Naive B cell (primary cell): ENCODE measurements around the gene JPH4. TPM values are rescaled to one million over a fixed set of nuclear protein-coding genes. Genes with fewer than 3 reads are reported as not detected.

Experiments used
- ATAC-seq, 2 donors: fragments of 150-1000 bp; cut with Tn5 transposase; 2 replicates each; pipeline ENCODE4 v1.10.0; 2021; ENCODE audit warnings: low read depth in 2 of 2, mild to moderate bottlenecking in 2 of 2, moderate library complexity in 2 of 2
- DNase-seq: peaks from one replicate; pipeline ENCODE4 v3.0.0; 2022
- H3K27ac Mint-ChIP-seq, 6 donors: one replicate each; pipeline ENCODE4 v1.8.0; 2020 to 2022; ENCODE audit warnings: mild to moderate bottlenecking in 6 of 6, mixed read lengths in 6 of 6, moderate library complexity in 5 of 6, inconsistent platforms in 2 of 6
- H3K27me3 Mint-ChIP-seq, 3 donors: one replicate each; pipeline ENCODE4 v1.8.0; 2021 to 2022; ENCODE audit warnings: mixed read lengths in 3 of 3, mild to moderate bottlenecking in 1 of 3
- H3K36me3 Mint-ChIP-seq, 2 donors: one replicate each; pipeline ENCODE4 v1.8.0; 2020 to 2022; ENCODE audit warnings: mixed read lengths in 2 of 2, inconsistent platforms in 1 of 2, mild to moderate bottlenecking in 1 of 2
- H3K4me1 Mint-ChIP-seq, 3 donors: one replicate each; pipeline ENCODE4 v1.8.0; 2020 to 2022; ENCODE audit warnings: mixed read lengths in 3 of 3, inconsistent platforms in 1 of 3, mild to moderate bottlenecking in 1 of 3, moderate library complexity in 1 of 3
- H3K4me3 Mint-ChIP-seq, 8 donors: one replicate each; pipeline ENCODE4 v1.8.0; 2020 to 2022; ENCODE audit warnings: mild to moderate bottlenecking in 8 of 8, mixed read lengths in 8 of 8, moderate library complexity in 8 of 8, inconsistent platforms in 2 of 8
- H3K9me3 Mint-ChIP-seq, 7 donors: one replicate each; pipeline ENCODE4 v1.8.0; 2020 to 2022; ENCODE audit warnings: mixed read lengths in 7 of 7, mild to moderate bottlenecking in 5 of 7, inconsistent platforms in 2 of 7, moderate library complexity in 1 of 7
- polyA plus RNA-seq, 6 donors: library from polyadenylated mRNA; unstranded; fragments of 300-500 nt; fragmentation: Illumina TruSeq; gene quantifications; one replicate each; pipeline ENCODE4 v1.2.3, GENCODE V29; 2021; ENCODE audit warnings: low read depth in 6 of 6

Gene JPH4
- polyA plus RNA-seq, 6 donors from 2014 or later: 0.09 to 1.3 (median 0.17) TPM; not detected in 3

GRCh38 chr14:23562822-23563472 is 15.6 kb downstream of the JPH4 start:
- ATAC-seq: peak; percentile 14 to 32
- no peaks in the 10 kb centered on the region for H3K27me3 Mint-ChIP-seq
- H3K4me1 Mint-ChIP-seq: peaks cover 57 to 70% (median 58%) of the 10 kb centered on the region in 3 donors
- peak; percentile 61 for DNase-seq
- H3K9me3 Mint-ChIP-seq: no peaks in the 10 kb centered on the region
- peak overlapping the region in 3 of 8 donors; percentile 53 to 78 (median 62) for H3K4me3 Mint-ChIP-seq
- peaks cover 10 to 29% of the 10 kb centered on the region in 2 donors for H3K36me3 Mint-ChIP-seq
- peak overlapping the region in 3 of 6 donors; percentile 19 to 72 (median 27) for H3K27ac Mint-ChIP-seq

GRCh38 chr14:23561873-23562821 is 16.4 kb downstream of the JPH4 start:
- peaks cover 10 to 29% of the 10 kb centered on the region in 2 donors for H3K36me3 Mint-ChIP-seq

GRCh38 chr14:23561259-23561658 is 17.3 kb downstream of the JPH4 start:
- ATAC-seq (no peak), DNase-seq (no peak)
- Mint-ChIP-seq H3K4me1 (peaks cover 56 to 73% (median 59%) of the 10 kb centered on the region in 3 donors), H3K36me3 (peaks cover 10 to 29% of the 10 kb centered on the region in 2 donors), H3K4me3 (no peak overlapping the region), H3K9me3 (no peaks in the 10 kb centered on the region), H3K27me3 (no peaks in the 10 kb centered on the region), H3K27ac (peak overlapping the region in 2 of 6 donors; percentile 49 to 76)

More at GRCh38 chr14:23561873-23562821, 16.4 kb downstream of the JPH4 start:
- Mint-ChIP-seq H3K27ac (peak overlapping the region in 3 of 6 donors; percentile 27 to 72 (median 57)), H3K9me3 (no peaks in the 10 kb centered on the region), H3K4me1 (peaks cover 55 to 70% (median 59%) of the 10 kb centered on the region in 3 donors), H3K4me3 (peak overlapping the region in 2 of 8 donors; percentile 42 to 78), H3K27me3 (no peaks in the 10 kb centered on the region)
- DNase-seq: no peak
- no peak for ATAC-seq

- H3K9me3 Mint-ChIP-seq: no peaks in the 10 kb centered on the region
- H3K4me3 Mint-ChIP-seq: peak overlapping the region in 2 of 8 donors; percentile 40 to 71
- DNase-seq (no peak), ATAC-seq (no peak)
- H3K36me3 Mint-ChIP-seq: peaks cover 10 to 29% of the 10 kb centered on the region in 2 donors
- H3K27ac Mint-ChIP-seq: peak overlapping the region in 1 of 6 donors; percentile 21
- no peaks in the 10 kb centered on the region for H3K27me3 Mint-ChIP-seq
- peaks cover 57 to 78% (median 66%) of the 10 kb centered on the region in 3 donors for H3K4me1 Mint-ChIP-seq
These were observed 18.6 kb downstream of the JPH4 start for GRCh38 chr14:23559926-23560520.

GRCh38 chr14:23559010-23559925 is 19.3 kb downstream of the JPH4 start:
- H3K27me3 Mint-ChIP-seq: no peaks in the 10 kb centered on the region
- peak overlapping the region in 2 of 8 donors; percentile 35 to 71 for H3K4me3 Mint-ChIP-seq
- no peaks in the 10 kb centered on the region for H3K9me3 Mint-ChIP-seq
- peaks cover 10 to 21% of the 10 kb centered on the region in 2 donors for H3K36me3 Mint-ChIP-seq
- DNase-seq (peak; percentile 49), ATAC-seq (no peak)
- peaks cover 53 to 70% (median 60%) of the 10 kb centered on the region in 3 donors for H3K4me1 Mint-ChIP-seq
- H3K27ac Mint-ChIP-seq: peak overlapping the region in 4 of 6 donors; percentile 62 to 87 (median 72)

GRCh38 chr14:23558346-23559009 is 20.1 kb downstream of the JPH4 start:
- Mint-ChIP-seq H3K4me3 (peak overlapping the region in 2 of 8 donors; percentile 35 to 93), H3K36me3 (peaks cover 10 to 14% of the 10 kb centered on the region in 2 donors), H3K27me3 (no peaks in the 10 kb centered on the region), H3K27ac (peak overlapping the region in 4 of 6 donors; percentile 64 to 93 (median 72)), H3K4me1 (peaks cover 52 to 64% (median 56%) of the 10 kb centered on the region in 3 donors), H3K9me3 (no peaks in the 10 kb centered on the region)
- no peak for ATAC-seq
- no peak for DNase-seq

GRCh38 chr14:23557946-23558345 is 20.6 kb downstream of the JPH4 start:
- Mint-ChIP-seq H3K4me3 (peak overlapping the region in 6 of 8 donors; percentile 38 to 96 (median 86)), H3K9me3 (no peaks in the 10 kb centered on the region), H3K27me3 (no peaks in the 10 kb centered on the region), H3K27ac (peak overlapping the region in 4 of 6 donors; percentile 64 to 93 (median 91)), H3K4me1 (peaks cover 51 to 58% (median 52%) of the 10 kb centered on the region in 3 donors), H3K36me3 (peaks cover 7 to 14% of the 10 kb centered on the region in 2 donors)
- no peak for DNase-seq
- no peak for ATAC-seq

GRCh38 chr14:23557521-23557920 is 21.1 kb downstream of the JPH4 start:
- H3K27ac Mint-ChIP-seq: peak overlapping the region in 5 of 6 donors; percentile 24 to 93 (median 64)
- no peaks in the 10 kb centered on the region for H3K27me3 Mint-ChIP-seq
- ATAC-seq (no peak), DNase-seq (no peak)
- H3K9me3 Mint-ChIP-seq: no peaks in the 10 kb centered on the region
- peaks cover 5 to 14% of the 10 kb centered on the region in 2 donors for H3K36me3 Mint-ChIP-seq
- H3K4me1 Mint-ChIP-seq: peaks cover 48 to 56% (median 49%) of the 10 kb centered on the region in 3 donors
- H3K4me3 Mint-ChIP-seq: peak overlapping the region; percentile 38 to 96 (median 86)

- Mint-ChIP-seq H3K27ac (peak overlapping the region; percentile 67 to 98 (median 92)), H3K9me3 (no peaks in the 10 kb centered on the region), H3K4me1 (peaks cover 49 to 58% (median 50%) of the 10 kb centered on the region in 3 donors), H3K4me3 (peak overlapping the region; percentile 93 to 98 (median 96)), H3K27me3 (no peaks in the 10 kb centered on the region), H3K36me3 (peaks cover 5 to 14% of the 10 kb centered on the region in 2 donors)
- ATAC-seq (no peak), DNase-seq (no peak)
These were observed 21.7 kb downstream of the JPH4 start for GRCh38 chr14:23556700-23557440.

- Mint-ChIP-seq H3K4me1 (peaks cover 48 to 56% (median 51%) of the 10 kb centered on the region in 3 donors), H3K27me3 (no peaks in the 10 kb centered on the region), H3K4me3 (peak within 1 kb of the TSS; percentile 93 to 98 (median 96)), H3K9me3 (no peaks in the 10 kb centered on the region), H3K36me3 (peaks cover 5 to 8% of the 10 kb centered on the region in 2 donors), H3K27ac (peak within 1 kb of the TSS; percentile 86 to 98 (median 92))
- peak; percentile 87 to 88 for ATAC-seq
- DNase-seq: peak; percentile 92
These were observed 22.5 kb downstream of the JPH4 start, which contains the start of gene THTPA for GRCh38 chr14:23555882-23556699. Gene THTPA (plus strand): TSS chr14:23556271. CDS start chr14:23556758, 487 bp downstream.
